ENCODE results near the gene CLDN9.
"Not testable (repeated sequence)": the region's sequence is repeated elsewhere in the genome, so short reads cannot be mapped to it uniquely, and the experiment has no call there.

- not testable (repeated sequence) for TF ChIP-seq POLR2A, CTCF, POLR2AphosphoS5, EP300 (IDR thresholded peaks at IDR 0.05)
These were observed 40.6 kb downstream of the CLDN9 start for GRCh38 chr16:3053330-3053710.
